Hepatocyte (in vitro differentiated cells): ENCODE results near the gene ZMIZ2.

Source experiments
- EZH2 ChIP-seq: fragments of 200-600 bp; sonication (generic); IDR thresholded peaks from 2 replicates; pipeline ENCODE4 v1.6.1; 2016; ENCODE audit warnings: antibody characterized with exemption, mild to moderate bottlenecking, borderline replicate concordance
- TF ChIP-seq, protein P1 (sequence below): fragments of 200-600 bp; sonication (generic); IDR thresholded peaks from 2 replicates; pipeline ENCODE4 v1.5.1; 2016; ENCODE audit warnings: antibody characterized with exemption, mild to moderate bottlenecking; ENCODE audit not compliant: poor library complexity

DNA sequence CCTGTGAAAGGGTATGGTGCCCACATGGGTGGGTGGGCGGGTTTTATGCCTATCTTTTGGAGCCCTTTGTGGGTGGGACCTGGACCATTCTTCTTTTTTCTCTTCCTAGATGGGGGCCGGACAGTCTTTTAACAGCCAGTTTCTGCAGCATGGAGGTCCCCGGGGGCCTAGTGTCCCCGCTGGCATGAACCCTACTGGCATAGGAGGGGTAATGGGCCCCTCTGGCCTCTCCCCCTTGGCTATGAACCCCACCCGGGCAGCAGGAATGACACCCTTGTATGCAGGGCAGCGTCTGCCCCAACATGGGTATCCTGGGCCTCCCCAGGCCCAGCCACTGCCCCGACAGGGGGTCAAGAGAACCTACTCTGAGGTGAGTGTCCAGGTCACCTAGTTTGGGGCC is 9.1 kb downstream of the ZMIZ2 start:
- TF ChIP-seq, protein P1, sequence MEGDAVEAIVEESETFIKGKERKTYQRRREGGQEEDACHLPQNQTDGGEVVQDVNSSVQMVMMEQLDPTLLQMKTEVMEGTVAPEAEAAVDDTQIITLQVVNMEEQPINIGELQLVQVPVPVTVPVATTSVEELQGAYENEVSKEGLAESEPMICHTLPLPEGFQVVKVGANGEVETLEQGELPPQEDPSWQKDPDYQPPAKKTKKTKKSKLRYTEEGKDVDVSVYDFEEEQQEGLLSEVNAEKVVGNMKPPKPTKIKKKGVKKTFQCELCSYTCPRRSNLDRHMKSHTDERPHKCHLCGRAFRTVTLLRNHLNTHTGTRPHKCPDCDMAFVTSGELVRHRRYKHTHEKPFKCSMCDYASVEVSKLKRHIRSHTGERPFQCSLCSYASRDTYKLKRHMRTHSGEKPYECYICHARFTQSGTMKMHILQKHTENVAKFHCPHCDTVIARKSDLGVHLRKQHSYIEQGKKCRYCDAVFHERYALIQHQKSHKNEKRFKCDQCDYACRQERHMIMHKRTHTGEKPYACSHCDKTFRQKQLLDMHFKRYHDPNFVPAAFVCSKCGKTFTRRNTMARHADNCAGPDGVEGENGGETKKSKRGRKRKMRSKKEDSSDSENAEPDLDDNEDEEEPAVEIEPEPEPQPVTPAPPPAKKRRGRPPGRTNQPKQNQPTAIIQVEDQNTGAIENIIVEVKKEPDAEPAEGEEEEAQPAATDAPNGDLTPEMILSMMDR = no peak
- TF ChIP-seq EZH2 = no peak
